ENCODE results near the gene CACNA1D.

- TF ChIP-seq CTCF (IDR thresholded peaks at IDR 0.05) (no peak), POLR2AphosphoS5 (IDR thresholded peaks at IDR 0.05) (no peak)
These were observed 230.2 kb downstream of the CACNA1D start for GRCh38 chr3:53724566-53724965.
